NCI-H128 (cell line): ENCODE data around the gene ANKDD1B.
"Not testable (repeated sequence)": the region's sequence is repeated elsewhere in the genome, so short reads cannot be mapped to it uniquely, and the experiment has no call there.

ENCODE experiments used
- DNase-seq: peaks from one replicate; lab custom pipeline; 2025; ENCODE audit not compliant: unreplicated experiment; lab: John Stamatoyannopoulos, UW

The ANKDD1B gene

DNA sequence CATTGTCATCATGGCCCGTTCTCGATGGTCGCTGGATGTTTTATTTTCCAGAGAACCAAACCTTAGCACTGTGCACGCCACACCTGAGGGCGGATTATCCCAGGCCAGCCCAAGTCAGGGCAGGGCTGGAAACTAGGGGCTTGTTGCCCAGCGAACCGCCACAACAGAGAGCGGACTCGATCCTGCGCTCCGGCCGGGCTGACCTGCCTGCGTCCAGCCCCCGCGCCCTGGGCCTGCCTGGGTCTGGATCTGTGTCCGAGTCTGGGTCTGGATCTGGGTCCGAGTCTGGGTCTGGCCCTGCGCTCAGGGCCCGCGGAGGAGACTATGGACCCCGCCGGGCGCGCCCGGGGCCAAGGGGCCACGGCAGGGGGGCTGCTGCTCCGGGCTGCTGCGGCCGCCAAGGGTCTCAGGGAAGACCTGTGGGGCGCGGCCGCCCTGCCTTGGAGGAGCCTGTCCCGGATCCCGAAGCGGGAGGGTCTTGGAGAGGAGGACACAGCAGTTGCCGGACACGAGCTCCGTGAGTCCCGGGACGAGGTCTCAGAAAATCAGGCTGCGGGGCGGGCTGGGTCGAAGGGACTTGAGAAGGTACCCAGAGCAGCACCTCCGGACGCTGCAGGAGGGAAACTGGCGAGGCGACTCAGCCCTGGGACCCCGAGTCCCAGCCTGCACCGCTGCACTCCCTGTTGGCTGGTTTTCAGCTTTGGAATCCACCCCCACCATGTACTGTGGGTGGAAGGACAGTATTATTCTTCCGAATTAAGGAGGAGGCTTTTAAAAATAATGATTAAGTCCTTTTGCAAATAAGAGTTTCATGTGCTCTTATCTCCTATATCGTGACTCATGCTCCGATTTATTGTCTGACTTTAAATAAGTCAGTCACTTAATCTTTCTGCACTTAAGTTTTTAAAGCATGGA, at the start of gene ANKDD1B:
ANKDD1B (plus strand) TSS at position 143 of the 915 bp plus-strand sequence; CDS start at position 325, 182 bp downstream.
- DNase-seq: no peak

DNA sequence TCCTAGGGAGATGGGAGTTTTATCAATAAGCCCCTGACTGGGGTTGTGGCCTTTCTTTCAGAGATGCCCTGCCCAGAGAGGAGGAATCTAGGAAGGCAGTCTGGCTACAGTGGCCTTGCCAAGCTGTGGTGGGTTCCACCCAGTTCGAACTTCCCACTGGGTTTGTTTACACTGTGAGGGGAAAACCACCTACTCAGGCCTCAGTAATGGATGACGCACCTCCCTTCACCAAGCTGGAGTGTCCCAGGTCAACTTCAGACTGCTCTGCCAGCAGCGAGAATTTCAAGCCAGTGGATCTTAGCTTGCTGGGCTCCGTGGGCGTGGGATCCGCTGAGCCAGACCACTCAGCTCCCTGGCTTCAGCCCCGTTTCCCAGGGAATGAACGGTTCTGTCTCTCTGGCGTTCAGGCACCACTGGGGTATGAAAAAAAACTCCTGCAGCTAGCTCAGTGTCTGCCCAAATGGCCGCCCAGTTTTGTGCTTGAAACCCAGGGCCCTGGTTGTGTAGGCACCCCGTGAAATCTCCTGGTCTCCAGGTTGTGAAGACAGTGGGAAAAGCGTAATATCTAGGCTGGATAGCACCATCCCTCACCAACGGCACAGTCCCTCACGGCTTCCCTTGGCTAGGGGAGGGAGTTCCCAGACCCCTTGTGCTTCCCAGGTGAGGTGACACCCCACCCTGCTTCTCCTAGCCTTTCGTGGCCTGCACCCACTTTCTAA, 45.1 kb upstream of the ANKDD1B start:
- not testable (repeated sequence) for DNase-seq

DNA sequence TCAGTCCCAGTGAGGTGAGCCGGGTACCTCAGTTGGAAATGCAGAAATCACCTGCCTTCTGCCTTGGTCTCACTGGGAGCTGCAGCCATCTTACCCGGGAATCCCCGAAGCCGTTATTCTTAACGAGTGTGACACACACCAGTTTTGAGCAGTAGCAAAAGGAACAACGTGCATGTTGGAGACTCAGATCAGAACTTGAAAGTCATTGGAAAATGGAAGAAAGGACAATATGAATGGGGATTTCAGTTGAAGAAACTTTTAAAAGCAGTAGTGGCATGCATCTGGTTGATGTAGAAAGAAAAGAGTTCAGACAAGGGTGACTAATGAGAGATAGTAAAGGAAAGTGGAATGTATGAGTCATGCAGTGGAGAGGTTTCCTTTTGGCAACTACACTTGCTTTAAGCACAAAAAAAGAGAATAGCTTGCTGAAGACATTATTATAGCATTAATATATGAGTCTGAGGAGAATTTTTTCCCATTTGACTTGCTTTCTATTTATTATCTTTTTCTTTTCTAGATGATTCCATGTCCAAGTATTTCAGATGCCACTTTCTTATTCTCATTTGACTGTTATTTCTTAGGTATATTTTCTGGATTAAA, 44.4 kb upstream of the ANKDD1B start:
- DNase-seq: no peak

DNA sequence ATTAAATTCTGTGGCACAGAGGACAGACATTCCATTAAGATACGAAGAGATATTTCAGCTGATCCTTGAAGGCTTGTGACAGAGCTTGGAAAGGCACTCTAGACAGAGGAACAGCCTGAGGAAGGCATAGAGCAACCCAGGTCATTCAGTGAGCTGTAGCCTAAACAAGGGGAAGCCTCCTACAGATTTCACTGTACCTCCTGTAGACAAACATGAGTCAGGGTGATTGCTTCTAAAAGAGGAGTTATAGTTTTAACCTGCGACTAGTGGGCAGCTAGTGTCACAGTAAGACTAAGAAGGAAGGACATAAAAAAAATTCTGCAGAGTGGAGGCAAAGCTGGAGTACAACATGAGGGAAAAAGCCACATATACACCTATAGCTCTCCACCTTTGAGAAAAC, 43.5 kb upstream of the ANKDD1B start:
- no peak for DNase-seq

DNA sequence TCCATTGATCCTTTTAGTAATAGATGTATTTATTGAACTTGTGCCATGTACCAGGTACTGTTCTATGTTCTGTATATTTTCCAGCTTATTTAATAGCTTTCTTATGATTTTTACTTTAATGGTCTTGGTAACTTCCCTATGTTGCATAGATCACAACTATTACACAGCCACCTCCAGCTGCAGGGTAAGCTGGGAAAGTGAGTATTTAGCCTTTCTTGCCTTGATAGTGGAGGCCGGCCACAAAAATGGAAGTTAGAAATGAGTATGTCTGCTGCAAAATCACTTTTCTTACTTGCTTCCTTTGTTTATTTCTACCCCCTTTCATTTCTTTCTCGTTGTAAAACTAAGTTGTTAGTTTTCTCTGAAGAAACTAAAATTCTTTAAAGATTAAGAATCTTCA, 43.1 kb upstream of the ANKDD1B start:
- no peak for DNase-seq

DNA sequence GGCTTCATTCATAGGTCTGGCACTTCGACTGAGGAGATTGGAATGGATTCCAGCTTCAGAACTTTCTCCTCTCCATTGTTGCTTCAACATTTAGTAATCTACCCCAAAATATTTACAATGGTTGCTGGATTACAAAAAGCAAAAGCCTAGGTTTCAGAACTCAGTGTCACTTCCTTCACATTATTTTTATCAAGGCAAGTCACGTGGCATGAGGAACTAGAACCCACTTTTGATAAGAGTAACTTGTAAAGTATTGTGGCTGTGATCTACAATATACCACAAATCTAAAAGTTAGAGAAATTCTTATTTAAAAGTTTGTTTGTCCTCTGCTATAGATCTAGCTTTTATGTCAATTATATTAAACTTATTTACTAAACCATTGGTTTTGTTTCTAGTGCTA, 39.7 kb upstream of the ANKDD1B start:
- DNase-seq: no peak

DNA sequence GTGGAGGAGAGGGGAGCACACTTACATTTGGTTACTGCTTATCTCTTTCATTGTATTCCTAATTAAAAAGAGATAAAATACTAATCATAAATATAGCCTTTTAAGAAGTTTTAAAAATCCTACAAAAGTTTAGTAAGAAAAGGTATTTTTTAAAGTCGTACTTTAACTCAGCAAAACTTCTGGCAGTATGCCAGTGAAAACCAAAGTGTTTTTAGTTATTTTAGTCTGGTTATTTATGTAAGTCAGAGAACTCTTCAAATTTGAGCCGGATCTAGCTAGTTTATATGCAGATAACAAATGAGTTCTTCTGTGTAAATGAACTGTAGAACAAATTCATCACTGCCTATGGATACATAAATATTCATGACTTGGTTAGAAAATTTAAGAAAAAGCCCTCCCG, 36.5 kb upstream of the ANKDD1B start:
- no peak for DNase-seq

DNA sequence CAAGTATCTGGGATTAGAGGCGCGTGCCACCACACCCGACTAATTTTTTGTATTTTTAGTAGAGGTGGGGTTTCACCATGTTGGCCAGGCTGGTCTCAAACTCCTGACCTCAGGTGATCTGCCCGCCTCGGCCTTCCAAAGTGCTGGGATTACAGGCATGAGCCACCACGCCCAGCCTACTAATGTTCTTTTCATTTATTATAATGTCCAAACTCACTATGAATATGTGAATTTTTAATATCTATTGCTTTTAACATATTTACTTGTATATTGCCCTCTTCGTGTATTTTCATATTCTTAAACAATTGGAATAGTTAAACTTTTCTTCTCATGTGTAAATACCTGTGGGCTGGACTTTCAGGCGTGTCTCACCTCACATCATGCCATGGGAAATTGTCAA, 33.0 kb upstream of the ANKDD1B start:
- not testable (repeated sequence) for DNase-seq

DNA sequence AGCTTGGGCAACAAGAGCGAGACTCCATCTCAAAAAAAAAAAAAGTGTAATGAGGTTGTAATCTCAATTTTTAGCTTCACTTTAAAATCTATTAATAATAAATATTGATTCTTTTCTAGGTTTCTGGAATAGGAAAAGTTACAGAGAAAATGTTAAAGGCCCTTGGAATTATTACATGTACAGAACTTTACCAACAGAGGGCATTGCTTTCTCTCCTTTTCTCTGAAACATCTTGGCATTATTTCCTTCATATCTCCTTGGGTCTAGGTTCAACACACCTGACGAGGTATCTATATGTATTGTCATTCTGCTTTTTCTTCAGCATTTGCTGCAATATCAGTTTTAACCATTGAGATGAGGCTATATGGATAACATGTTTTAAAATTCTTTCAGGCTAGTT, 26.6 kb upstream of the ANKDD1B start:
- DNase-seq: no peak

DNA sequence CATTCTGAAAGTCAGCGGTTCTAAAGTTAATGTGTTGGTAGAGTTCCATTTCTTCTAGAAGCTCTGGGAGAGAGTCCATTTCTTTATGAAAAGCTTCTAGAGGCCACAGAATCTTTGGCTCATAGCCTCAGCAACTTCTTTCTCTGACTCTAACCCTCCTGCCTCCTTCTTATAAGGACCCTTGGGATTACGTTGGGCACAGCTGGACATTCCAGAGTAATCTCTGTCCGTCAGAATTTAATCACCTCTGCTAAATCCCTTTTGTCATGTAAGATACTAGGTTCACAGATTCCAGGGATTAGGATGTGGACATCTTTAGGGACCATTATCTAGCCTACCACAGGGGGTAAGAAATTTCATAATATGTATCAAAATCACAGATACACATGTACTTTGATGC, 22.6 kb upstream of the ANKDD1B start:
- no peak for DNase-seq

DNA sequence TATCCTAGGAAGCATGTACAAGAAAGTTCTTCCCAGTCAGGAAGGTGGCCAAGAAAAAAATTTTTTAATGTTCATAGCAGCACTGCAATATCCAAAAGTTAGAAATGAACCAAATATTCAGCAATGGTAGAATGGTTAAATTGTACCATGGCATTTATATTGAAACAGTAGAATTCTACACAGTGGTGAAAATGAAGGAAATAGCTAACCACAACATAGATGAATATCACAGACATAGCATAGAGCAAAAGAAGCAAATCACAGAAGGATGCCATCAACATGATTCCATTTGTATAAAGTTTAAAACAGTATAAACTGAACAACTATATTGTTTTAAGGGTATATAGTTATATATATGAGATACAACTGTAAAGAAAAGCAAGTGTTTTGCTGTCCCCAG, 10.7 kb upstream of the ANKDD1B start:
- DNase-seq: no peak

DNA sequence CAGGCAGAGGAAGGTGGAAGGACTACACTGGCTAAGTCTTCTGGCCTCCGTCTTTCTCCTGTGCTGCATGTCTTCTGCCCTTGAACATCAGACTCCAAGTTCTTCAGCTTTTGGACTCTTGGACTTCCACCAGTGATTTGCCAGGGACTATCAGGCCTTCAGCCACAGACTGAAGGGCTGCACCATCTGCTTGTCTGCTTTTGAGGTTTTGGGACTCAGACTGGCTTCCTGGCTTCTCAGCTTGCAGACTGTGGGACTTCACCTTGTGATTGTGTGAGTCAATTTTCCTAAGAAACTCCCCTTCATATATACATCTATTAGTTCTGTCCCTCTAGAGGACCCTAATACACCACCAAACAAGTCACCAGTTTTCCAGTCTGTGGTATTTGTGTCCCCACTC, 9.7 kb upstream of the ANKDD1B start:
- DNase-seq: no peak

DNA sequence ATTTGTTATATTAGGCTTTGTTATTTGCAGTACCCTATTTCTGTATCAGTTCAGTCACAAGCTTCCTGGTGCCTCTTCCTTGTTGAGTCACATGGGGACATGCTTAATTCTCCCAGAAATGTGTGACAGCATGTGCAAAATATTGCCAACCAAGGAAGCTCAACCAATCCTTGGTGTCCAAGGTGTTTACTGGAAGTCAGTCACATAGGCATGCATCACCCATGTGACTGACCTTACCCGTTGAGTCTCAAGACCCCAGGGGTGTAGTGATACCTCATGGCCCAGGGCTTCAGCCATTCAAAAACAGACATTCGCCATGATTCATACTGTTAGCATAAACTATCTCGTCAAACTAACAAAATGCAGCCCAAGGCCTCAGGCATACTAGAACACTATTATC, 9.3 kb upstream of the ANKDD1B start:
- no peak for DNase-seq

DNA sequence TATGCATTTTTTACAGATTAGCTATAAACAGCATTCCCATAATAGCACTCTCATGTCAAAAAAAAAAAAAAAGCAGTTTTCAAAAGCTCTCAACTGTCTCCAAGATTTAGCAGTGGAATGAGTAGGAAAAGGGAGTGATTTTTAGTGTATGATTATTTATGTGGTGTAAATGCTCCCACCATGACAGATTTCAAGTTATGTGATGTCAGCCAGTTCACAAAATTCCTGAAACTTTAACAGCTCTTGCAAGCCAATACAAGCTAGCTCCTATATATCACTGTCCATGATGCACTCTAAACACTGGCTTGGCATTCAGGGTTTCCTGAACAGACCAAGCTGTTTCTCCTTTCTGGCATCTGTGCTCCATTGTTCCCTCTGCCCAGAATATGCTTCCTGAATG, 7.9 kb upstream of the ANKDD1B start:
- no peak for DNase-seq

DNA sequence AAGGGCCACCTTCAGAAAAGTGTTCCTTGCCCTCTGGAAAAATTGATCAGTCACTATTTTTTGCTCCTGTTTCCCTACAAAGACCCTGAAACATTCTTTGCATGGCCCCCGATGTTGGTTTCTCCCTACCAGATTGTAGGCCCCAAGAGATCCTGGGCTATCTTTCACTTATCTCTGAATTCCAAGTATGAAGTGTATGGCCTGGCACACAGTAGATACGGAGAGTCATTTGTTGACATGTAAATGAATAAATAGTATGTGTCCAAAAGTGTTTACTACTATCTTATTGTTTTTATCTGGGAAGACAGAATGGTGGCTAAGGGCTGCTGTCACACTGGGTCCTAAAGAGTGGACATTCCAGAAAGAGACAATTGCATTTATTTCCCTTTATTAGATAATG, 7.4 kb upstream of the ANKDD1B start:
- DNase-seq: no peak

DNA sequence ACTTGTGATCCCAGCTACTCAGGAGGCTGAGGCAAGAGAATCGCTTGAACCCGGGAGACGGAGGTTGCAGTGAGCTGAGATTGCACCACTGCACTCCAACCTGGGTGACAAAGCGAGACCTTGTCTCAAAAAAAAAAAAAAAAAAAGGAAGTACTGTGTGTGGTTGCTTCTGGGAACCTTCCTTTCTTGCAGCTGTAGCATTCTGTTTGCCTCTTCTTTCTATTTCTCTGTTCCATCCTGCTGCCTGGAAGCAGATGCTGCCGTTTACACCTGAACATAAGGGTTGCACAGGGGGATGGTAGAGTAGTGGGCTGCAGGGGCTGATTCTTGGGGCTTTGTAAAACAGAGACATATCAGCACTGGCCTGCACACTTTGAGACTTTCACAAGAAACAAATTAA, 3.9 kb upstream of the ANKDD1B start:
- DNase-seq: not testable (repeated sequence)

DNA sequence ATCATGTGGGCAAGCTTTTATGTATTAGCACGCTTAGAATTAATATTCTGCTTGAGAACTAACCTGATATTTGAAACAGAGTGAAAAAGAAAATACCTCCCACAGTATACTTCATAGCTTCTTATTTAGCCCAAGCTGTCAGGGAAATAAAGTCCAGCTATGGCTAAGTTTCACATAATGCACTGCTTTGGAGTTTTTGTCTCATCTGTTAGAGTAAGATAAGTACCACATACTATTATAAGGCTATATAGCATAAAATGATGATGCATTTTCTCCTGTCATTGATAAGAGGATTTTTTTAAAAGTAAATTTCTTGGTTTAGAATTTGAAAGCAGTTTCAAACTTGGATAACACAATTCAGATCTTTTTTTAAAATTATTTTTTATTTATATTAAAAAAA, 2.4 kb upstream of the ANKDD1B start:
- DNase-seq: no peak

DNA sequence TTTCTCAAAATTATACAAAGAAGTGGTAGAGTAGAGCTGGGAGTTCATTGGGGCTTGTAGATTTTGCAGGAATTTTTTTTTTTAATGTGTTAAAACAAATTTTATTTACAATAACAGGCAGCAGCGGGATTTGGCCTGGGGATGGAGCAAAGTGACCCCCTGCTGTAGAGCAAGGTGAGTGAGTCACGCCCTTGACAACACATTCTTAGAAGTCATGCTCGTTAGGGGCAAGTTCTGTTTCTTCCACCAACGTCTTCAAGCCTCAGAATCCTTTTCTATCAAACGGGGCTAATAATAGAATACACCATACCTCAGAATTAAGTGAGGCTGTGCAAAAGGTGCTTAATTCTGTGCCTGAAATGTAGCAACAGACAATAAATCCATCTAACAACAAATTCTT, 1.1 kb upstream of the ANKDD1B start:
- DNase-seq: no peak

DNA sequence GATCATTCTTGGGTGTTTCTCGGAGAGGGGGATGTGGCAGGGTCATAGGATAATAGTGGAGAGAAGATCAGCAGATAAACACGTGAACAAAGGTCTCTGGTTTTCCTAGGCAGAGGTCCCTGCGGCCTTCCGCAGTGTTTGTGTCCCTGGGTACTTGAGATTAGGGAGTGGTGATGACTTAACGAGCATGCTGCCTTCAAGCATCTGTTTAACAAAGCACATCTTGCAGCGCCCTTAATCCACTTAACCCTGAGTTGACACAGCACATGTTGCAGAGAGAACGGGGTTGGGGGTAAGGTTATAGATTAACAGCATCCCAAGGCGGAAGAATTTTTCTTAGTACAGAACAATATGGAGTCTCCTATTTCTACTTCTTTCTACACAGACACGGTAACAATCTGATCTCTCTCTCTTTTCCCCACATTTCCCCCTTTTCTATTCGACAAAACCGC, 368 bp upstream of the ANKDD1B start:
- not testable (repeated sequence) for DNase-seq

DNA sequence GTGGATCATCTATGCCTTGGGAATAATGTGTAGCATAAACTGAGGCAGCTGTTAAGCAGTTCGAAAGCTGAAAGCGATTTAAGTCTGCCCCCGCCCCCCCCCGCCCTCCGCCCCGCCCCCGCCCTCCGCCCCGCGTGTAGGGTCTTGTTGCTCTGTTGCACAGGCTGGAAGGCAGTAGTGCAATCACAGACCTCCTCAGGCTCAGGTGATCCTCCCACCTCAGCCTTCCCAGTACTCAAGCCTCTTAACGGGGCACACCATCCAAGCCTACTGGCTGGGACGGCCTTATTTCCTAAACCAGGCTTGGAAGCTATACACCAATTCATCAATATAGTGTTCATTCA, 945 bp downstream of the ANKDD1B start:
- DNase-seq: no peak

DNA sequence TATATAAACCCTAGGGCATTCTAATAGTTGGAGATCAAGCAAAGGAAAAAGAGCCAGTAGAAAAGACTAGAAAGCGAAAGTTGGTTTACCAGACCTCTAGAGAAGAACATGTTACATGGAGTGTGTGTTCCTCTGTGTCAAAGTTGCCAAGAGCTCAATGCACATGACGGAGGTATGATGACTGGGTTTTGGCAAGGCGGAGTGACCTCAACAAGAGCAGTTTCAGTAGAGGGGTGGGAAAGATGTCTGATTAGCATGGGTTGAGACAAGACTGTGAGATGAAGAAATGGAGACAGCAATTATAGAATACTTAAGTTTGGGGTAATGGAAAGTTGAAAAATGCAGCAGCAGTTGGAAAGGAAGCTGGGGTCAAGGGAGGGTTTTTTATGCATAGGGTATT, 1.6 kb downstream of the ANKDD1B start:
- no peak for DNase-seq

DNA sequence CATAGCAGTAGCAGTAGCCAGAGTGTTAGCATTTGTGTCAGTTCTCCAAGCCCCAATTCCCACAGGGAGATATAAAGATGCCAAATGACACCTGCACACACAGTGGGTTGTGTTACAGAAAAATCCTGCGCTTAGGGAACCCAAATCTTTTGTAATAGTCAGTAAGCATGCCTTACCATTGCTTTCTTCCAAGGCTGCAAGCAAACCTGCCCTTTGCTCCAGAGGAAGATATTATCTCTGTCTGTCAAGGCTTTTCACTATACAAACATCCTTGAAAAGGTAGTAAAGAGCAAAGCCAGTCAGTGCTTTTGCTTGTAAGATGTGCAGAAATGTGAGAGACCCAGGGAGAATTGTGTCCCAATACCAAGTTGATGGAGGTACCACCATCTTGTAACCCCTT, 2.9 kb downstream of the ANKDD1B start:
- no peak for DNase-seq
